SU-DHL-6 (cell line): ENCODE measurements around the gene KIF7.

Source experiments
- H2AFZ ChIP-seq: fragments of 200-600 bp; sonication (generic); 2 replicates; pipeline ENCODE4 v1.6.1; 2014; ENCODE audit warnings: low read depth, mild to moderate bottlenecking, moderate library complexity, mixed read lengths, antibody characterized with exemption, low read length; ENCODE audit not compliant: severe bottlenecking
- H3F3A ChIP-seq: fragments of 200-600 bp; shearing (Covaris generic); 2 replicates; pipeline ENCODE4 v1.6.0; 2016; ENCODE audit warnings: antibody characterized with exemption, mild to moderate bottlenecking; ENCODE audit not compliant: insufficient read depth
- H3K27ac ChIP-seq: fragments of 200-600 bp; sonication (generic); 2 replicates; pipeline ENCODE4 v1.5.1; 2016; ENCODE audit warnings: low read depth, mild to moderate bottlenecking, low read length, moderate library complexity, mixed read lengths
- H3K27me3 ChIP-seq: fragments of 200-600 bp; sonication (generic), shearing (Covaris generic); 2 replicates; pipeline ENCODE4 v1.6.0; 2014; ENCODE audit warnings: mild to moderate bottlenecking, low read length
- H3K36me3 ChIP-seq: fragments of 200-600 bp; sonication (generic); 2 replicates; pipeline ENCODE4 v1.6.1; 2014; ENCODE audit warnings: mild to moderate bottlenecking, low read length, mixed read lengths
- H3K4me2 ChIP-seq: fragments of 300-600, 200-600 bp; shearing (Covaris generic), sonication (generic); 2 replicates; pipeline ENCODE4 v1.6.0; 2014; ENCODE audit warnings: low read length, low read depth, mild to moderate bottlenecking; ENCODE audit not compliant: poor library complexity, severe bottlenecking
- H3K4me3 ChIP-seq: fragments of 200-600 bp; sonication (generic); 2 replicates; pipeline ENCODE4 v1.5.1; 2014; ENCODE audit warnings: antibody characterized with exemption, low read length, mild to moderate bottlenecking, mixed read lengths; ENCODE audit not compliant: insufficient read depth, poor library complexity, severe bottlenecking
- H3K79me2 ChIP-seq: fragments of 200-600 bp; sonication (generic); 2 replicates; pipeline ENCODE4 v1.6.1; 2014; ENCODE audit warnings: mild to moderate bottlenecking, low read length, moderate library complexity; ENCODE audit not compliant: insufficient read depth
- H3K9ac ChIP-seq: fragments of 200-600 bp; sonication (generic); 2 replicates; pipeline ENCODE4 v1.7.0; 2014; ENCODE audit warnings: mild to moderate bottlenecking, low read length
- H3K9me2 ChIP-seq: fragments of 200-600 bp; sonication (generic); replicated peaks from 2 replicates; pipeline ENCODE4 v1.6.1; 2014; ENCODE audit warnings: low read length; ENCODE audit not compliant: insufficient read depth
- H3K9me3 ChIP-seq: fragments of 200-600 bp; sonication (generic); 2 replicates; pipeline ENCODE4 v1.6.1; 2014; ENCODE audit warnings: low read length, mixed read lengths; ENCODE audit not compliant: insufficient read depth
- H4K20me1 ChIP-seq: fragments of 200-600 bp; sonication (generic); 2 replicates; pipeline ENCODE4 v1.6.1; 2014; ENCODE audit warnings: low read depth, mild to moderate bottlenecking, antibody characterized with exemption, low read length, moderate library complexity, mixed read lengths
- CTCF ChIP-seq: fragments of 200-600 bp; sonication (generic); IDR thresholded peaks from one replicate; pipeline ENCODE4 v1.5.1; 2017; ENCODE audit warnings: antibody characterized with exemption, mild to moderate bottlenecking, low read length, moderate library complexity; ENCODE audit not compliant: insufficient read depth, poor library complexity, severe bottlenecking
- EZH2phosphoT487 ChIP-seq: fragments of 200-600 bp; sonication (generic), shearing (Covaris generic); conservative IDR thresholded peaks from 2 replicates; pipeline ENCODE4 v1.6.1; 2018; ENCODE audit warnings: mild to moderate bottlenecking, antibody characterized with exemption, low read length, moderate library complexity, mixed read lengths

KIF7 gene

DNA sequence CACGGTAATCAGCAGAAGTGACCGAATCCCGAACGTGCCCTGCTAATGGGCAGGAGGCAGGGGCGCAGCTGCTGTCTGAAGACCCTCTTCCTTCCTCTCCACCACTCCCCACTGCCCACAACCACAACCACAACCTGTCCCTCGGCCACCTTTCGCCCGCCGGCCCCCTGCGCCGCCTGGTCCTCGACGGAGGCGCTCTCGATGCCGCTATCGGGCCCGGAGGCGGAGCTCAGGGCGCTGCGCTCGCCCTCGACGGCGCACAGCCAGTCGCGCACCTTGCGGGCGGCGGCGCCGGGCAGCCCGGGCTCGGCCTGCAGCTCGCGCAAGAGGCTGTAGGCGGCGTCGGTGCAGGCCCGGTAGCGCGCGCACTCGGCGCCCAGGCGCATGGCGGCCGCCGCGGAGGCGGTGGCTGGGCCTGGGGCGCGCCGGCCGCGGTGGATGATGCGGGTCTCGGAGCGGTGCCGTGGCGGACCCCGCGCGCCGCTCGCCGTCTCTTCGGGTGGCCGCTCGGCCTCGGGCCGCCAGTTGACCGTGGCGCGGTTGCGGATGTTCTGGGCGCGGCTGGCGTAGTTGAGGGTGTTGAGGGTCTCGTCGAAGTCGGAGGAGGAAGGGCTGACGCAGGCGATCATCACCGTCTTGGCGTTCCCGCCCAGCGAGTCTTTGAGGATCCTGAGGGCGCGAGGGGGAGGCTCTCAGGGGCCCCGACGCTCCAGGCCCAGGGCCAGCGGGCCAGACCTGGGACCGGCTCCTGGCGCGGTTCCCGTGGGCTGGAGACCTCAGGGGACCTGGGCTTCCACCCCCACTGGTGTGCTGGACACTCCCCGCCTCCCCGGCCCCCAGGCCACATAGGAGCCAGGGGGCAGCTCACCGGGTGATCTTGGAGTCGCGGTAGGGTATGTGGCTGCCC, 6.9 kb downstream of the KIF7 start:
- no peaks in the 10 kb centered on the region for H3K9me2 ChIP-seq
- H4K20me1 ChIP-seq: no peaks in the 10 kb centered on the region
- no peak overlapping the region for H2AFZ ChIP-seq
- TF ChIP-seq CTCF (no peak), EZH2phosphoT487 (no peak)
- no peak overlapping the region for H3K27ac ChIP-seq
- H3K4me2 ChIP-seq: no peak overlapping the region
- H3K36me3 ChIP-seq: no peaks in the 10 kb centered on the region
- no peaks in the 10 kb centered on the region for H3K9me3 ChIP-seq
- H3K79me2 ChIP-seq: no peaks in the 10 kb centered on the region
- H3K4me3 ChIP-seq: no peak overlapping the region
- no peak overlapping the region for H3K9ac ChIP-seq
- H3F3A ChIP-seq: no peaks in the 10 kb centered on the region
- no peaks in the 10 kb centered on the region for H3K27me3 ChIP-seq

DNA sequence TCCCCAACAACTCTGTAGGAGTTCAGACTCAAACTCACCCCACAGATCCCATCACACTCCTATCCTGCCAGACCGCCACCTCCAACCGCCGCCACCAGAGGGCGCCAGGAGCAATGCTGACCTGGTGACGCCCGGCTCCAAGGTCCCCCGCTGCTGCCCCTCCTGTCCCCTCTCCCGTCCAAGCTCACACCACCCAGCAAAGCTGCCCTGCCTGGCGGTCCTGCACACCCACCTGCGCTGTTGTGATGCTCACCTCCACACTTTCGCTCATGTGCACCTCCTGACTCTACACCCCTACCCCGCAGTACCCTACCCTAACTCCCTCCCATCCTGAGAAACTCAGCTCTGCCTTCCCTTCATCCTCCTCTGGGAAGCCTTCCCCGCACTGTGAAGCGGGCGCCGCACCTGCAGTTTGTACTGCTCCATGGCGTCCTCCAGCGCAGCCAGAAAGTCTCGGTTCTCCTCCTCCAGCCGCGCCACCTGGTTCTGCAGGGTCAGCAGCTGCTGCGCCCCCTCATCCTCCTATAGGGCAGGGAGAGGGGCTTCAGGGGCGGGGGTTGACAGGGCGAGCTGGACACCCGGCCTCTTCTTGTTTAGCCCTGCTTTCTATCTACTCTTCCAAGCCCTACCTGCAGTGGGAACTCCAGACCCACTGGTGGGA, 7.9 kb downstream of the KIF7 start:
- Histone ChIP-seq H3K9ac (no peak overlapping the region), H3K79me2 (no peaks in the 10 kb centered on the region), H3K4me2 (no peak overlapping the region), H3K4me3 (no peak overlapping the region), H4K20me1 (no peaks in the 10 kb centered on the region), H3K27me3 (no peaks in the 10 kb centered on the region), H3K9me3 (no peaks in the 10 kb centered on the region), H3F3A (no peaks in the 10 kb centered on the region), H3K9me2 (no peaks in the 10 kb centered on the region), H3K36me3 (no peaks in the 10 kb centered on the region), H2AFZ (no peak overlapping the region), H3K27ac (no peak overlapping the region)
- TF ChIP-seq EZH2phosphoT487 (no peak), CTCF (peak; percentile 84)

GRCh38 chr15:89646416-89647141, 8.7 kb downstream of the KIF7 start:
- Histone ChIP-seq H3K36me3 (no peaks in the 10 kb centered on the region), H2AFZ (no peak overlapping the region), H3K27me3 (no peaks in the 10 kb centered on the region), H3K4me3 (no peak overlapping the region), H3K9me2 (no peaks in the 10 kb centered on the region), H3F3A (no peaks in the 10 kb centered on the region), H3K27ac (no peak overlapping the region), H4K20me1 (no peaks in the 10 kb centered on the region), H3K9ac (no peak overlapping the region), H3K4me2 (no peak overlapping the region), H3K9me3 (no peaks in the 10 kb centered on the region), H3K79me2 (no peaks in the 10 kb centered on the region)
- TF ChIP-seq EZH2phosphoT487 (no peak), CTCF (no peak)
